ENCODE data around the gene PUS1.

DNA sequence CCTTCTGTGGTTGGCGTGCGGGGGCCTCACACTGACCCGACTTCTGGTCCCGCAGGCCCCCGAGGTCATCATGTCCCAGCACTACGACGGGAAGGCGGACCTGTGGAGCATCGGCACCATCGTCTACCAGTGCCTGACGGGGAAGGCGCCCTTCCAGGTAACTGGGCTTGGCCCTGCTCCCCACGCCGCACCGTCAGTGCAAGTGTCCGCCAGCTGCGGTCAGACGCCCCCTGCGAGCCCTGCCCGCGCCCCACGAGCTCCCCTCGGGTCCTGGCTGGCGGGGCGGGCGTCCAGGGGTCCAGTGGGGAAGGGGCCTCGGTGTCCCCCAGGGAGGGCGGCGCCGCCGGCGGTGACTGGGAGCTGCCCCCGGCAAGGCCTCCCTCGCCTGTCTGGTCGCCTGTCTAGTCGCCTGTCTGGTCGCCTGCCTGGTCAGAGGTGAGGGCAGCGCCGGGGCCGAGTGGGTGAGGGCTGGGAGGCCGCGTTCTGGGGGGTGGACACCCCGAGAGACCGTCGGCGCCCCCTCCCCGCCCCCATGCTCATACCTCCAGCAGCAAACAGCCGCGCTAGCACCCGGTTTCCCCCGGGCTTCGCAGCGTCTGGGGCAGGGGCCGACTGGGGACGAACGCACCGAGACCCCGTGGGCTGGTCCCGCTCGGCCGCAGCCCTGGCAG, 19.9 kb upstream of the PUS1 start:
- TF ChIP-seq, protein P1, sequence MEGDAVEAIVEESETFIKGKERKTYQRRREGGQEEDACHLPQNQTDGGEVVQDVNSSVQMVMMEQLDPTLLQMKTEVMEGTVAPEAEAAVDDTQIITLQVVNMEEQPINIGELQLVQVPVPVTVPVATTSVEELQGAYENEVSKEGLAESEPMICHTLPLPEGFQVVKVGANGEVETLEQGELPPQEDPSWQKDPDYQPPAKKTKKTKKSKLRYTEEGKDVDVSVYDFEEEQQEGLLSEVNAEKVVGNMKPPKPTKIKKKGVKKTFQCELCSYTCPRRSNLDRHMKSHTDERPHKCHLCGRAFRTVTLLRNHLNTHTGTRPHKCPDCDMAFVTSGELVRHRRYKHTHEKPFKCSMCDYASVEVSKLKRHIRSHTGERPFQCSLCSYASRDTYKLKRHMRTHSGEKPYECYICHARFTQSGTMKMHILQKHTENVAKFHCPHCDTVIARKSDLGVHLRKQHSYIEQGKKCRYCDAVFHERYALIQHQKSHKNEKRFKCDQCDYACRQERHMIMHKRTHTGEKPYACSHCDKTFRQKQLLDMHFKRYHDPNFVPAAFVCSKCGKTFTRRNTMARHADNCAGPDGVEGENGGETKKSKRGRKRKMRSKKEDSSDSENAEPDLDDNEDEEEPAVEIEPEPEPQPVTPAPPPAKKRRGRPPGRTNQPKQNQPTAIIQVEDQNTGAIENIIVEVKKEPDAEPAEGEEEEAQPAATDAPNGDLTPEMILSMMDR (conservative IDR thresholded peaks at IDR 0.05; ENCODE audit: low read length), result no peak
- TF ChIP-seq EZH2phosphoT487 (IDR thresholded peaks at IDR 0.05; ENCODE audit: borderline replicate concordance), result no peak

Measured in Loucy (cell line).